GM19035 (cell line): ENCODE data around the gene RAB20.

Source experiments
- ATAC-seq: cut with Tn5 transposase; IDR thresholded peaks from one replicate; pipeline ENCODE4 v1.9.1; 2021; ENCODE audit not compliant: unreplicated experiment

Gene RAB20

DNA sequence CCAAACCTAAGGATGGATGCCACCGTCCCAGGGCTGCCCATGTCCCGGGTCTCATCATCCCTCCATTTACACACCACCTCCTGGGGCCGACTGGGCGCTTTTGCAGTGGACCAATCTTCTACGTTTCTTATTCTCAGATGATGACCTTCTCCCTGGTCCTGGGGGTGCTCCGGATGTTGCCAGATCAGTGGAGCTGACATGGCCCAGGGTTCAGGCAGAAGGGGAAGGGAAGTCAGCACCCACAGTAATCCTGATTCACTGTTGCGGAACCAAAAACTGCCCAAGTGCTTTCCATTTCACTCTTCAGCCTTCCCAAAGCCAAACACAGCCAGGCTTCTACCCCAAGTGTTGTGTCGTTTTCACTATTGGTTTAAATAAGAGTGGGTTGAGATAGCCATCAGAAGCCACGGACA, 29.8 kb downstream of the RAB20 start:
- ATAC-seq, result no peak

DNA sequence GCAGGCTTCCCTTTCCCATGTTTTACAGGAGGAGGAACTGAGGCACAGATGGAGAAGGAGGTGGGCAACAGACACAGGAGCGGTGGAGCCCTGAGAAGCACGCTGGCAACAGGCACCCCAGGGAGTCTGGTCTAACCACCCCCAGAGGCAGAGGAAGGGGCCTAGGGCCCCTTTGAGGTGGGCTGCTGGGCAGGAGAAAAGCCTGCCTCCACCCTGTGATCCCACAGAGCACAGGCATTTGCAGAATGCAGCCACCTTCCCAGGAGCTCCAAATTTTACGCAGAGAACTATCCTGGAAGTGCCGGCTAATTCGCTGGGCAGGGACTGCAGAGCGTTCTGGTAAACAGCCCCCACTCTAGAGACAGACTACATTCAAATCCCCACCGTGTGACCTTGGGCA, 30.4 kb downstream of the RAB20 start:
- no peak for ATAC-seq

GRCh38 chr13:110529522-110530311, 31.8 kb downstream of the RAB20 start:
- ATAC-seq, result no peak

GRCh38 chr13:110528911-110529310, 32.6 kb downstream of the RAB20 start:
- ATAC-seq, result no peak

DNA sequence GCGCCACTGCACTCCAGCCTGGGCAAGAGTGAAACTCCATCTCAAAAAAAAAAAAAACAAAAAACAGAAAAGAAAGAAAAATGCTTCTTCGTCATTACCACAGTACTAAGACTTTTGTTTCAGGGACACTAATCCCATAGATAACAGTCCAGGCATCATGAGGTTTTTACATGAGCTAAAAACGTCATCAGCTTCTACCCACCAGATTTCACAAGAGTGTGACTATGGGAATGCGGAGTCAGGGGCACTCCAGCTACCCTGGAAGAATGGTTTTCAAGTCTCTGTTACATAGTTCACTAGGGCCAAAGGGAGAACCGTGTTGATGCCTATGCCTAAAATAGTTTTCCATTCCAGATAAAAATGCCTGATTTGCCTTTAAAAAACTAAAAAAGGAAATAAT, 33.2 kb downstream of the RAB20 start:
- no peak for ATAC-seq

DNA sequence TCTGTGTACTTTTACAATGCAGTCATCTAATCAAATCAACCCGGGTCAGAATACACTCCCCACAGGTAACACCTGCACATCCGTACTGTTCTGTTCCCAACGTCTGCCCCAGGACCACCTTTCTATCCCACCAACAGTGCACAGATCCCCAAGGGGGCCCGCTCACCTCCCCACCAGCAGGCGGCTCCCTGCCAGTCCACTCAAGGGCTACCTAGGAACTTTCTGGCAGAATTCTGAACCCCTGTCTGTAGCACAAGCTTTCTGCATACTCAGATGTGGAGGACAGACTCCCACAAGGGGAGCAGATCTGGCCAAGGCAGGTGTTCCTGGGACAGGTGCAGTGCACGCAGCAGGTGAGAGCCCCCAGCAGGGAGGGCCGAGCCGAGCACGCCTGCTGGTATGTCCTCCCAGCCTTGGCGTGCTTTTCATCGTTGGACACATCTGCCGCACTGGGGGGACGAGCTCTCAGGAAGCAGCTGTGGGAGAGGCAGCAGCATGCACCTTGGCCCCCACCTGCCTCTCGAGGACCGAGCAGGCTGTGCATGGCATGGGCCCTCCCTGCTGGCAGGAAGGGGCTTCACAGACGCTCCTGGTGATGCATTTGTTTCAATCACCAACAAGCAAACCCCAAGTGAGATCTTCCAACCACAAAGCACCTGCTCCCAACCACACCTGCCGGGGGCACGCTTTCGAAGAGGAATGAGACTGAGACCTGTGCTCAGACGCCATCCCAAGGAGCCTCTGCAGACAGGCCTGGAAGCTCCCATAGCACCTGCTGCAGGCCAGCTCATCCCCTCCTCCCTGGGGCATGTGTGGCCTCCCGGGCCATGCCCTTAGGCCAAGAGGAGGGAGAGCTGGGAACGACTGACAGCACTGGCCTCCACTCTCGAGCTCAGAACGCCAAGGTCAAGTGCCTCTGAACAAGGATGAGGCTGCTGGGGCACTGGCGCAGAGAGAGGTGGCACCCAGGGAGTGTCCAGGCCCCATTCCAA, 35.9 kb downstream of the RAB20 start:
- ATAC-seq, result peak; percentile 52

DNA sequence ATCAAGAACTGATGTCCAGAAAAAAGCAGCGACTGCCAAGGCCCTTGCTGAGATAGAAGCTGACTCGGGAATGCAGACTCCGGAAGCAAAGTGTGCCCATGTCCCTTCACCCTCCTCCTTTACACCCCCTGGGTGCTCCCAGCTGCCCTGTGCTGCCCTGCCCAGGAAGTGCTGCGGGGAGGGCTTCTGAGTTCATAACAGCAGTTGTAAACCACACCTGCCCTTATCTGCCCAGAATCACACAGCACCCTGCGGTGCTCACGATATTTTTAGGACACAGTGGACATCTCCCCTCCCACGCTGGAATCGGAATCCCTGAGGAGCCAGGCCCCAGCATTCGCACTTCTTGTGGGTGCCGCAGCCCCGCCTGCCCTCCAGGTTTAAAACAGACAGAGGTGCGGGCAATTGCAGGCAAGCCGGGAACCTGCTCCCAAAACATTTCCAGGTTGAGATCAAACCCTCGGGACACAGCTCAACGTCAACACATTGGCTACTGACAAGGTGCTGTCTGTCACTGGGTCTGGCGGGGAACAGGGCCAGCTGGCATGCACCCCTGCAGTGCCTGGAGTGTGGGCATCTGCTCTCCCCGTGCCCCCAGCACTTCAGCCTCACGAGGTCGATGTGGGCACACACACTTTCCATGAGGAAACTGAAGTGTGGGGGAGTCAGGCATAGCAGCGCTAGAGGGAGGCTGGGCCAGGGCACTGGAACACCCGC, 36.8 kb downstream of the RAB20 start:
- no peak for ATAC-seq

GRCh38 chr13:110523838-110524540, 37.5 kb downstream of the RAB20 start:
- ATAC-seq, result no peak

- ATAC-seq, result no peak
These were observed 38.3 kb downstream of the RAB20 start for GRCh38 chr13:110523180-110523579.

GRCh38 chr13:110522721-110523120, 38.8 kb downstream of the RAB20 start:
- no peak for ATAC-seq

DNA sequence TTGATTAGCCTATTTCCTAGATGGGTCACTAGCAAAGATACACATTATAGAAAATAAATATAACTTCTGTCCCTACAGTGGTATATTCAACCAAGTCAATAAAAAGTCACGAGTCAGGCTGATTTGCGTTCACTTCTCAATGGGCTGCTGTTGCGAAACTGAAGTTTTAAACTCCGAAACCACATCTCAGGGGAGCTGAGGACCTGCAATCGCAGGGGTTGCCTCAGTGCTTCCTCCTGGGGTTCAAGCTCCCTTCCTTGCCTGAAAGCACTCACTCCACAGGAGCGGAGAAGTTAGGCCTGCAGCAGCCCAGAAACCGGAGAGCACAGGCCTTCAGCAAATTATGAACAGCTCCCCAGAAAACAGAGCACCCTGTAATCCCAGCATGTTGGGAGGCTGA, 39.6 kb downstream of the RAB20 start:
- ATAC-seq, result no peak

DNA sequence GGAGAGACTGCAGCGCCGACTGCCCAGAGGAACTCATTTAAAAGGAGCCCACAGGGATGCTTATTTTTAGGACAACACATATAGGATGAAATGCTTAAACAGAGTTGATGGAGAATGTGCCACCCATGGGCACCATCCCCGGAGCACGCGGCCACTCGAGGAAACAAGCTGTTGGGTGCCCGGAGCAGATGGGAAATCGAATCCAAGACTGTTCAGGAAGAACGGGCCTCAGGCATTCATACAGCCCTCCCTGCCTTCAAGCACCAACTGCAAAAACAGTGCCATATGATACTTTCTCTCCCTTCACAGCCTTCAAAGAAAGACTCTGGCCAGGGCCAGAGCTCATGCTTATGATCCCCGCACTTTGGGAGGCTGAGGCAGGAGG, 40.2 kb downstream of the RAB20 start:
- ATAC-seq, result no peak

DNA sequence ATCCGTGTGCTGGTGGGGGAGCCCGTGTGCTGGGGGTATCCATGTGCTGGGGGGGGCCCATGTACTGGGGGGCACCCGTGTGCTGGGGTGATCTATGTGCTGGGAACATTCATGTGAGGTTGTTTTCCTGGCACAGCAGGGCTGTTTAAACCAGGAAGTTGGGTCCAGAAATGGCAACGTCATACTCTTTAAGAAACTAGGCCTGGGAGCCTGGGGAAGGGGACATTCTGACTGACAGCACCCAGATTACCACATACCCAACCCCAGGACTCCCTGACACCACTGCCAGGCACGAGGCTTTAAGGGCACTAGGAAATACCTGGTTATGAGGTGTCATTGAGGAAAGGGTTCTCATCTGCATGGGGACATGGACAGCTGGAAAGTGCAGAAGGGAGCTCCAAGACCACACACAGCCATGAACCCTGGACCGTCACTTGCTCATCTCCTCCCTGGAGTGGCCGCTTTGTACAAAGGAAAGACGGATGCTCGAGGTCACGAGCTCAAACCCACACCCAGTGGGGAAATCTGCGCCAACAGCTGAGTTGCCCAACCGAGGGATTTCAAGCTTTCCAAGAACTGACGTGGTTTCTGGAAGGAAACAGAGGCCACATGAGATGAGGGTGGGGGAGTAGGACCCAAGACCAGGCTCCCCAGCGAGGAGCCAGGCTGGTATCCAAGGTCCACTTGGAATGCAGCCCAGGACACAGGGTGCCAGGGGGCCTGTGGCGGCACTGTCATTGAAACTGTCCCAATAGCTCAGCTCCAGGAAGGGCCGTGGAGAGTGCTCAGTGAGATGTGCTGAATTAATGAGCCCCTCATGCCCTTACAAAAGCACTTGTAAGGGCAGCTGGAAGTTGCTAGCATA, 40.9 kb downstream of the RAB20 start:
- ATAC-seq, result no peak

DNA sequence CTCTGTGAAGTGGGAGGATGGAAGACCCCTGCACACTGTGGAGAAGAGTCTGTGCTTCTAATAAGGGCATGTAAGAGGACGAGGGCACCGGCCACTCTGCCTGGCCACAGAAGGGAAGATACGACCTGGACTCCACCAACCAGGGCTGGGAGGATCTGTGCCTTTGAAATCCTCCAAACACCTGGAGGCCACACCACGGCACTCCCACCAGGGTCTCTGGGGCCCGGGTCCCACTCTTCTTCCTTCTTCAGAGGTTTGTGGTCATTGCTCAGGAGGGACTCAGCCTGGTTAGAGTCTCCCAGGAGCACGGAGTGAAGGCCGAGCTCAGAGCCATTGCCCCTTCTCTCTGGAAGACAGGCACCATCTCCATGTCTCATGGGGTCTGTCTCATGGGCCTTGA, 42.0 kb downstream of the RAB20 start:
- ATAC-seq, result no peak

DNA sequence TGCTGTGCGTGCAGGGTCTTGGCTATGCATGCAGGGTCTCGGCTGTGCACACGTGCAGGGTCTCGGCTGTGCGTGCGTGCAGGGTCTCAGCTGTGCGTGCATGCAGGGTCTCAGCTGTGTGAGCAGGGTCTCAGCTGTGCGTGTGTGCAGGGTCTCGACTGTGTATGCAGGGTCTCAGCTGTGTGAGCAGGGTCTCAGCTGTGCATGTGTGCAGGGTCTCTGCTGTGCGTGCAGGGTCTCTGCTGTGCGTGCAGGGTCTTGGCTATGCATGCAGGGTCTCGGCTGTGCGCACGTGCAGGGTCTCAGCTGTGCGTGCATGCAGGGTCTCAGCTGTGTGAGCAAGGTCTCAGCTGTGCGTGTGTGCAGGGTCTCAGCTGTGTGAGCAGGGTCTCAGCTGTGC, 42.5 kb downstream of the RAB20 start:
- no peak for ATAC-seq

DNA sequence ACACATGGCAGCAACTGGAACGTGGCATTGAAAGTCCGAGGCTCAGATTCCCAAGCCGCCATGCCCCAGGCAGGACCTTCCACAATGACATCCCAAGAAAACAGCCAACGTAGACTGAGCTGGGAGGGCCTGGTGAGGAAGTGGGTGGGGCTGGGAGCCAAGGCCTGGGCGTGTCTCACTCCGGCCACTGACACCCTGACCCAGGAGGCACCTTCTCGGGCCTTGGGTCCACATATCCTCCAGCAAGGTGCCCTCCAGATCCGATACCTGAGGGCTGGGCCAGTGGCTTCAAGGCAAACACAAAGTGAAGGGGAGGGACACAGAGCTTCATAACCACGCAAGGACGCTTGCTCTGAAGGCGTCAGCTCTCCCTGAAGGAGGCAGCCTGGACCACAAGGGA, 43.0 kb downstream of the RAB20 start:
- ATAC-seq, result no peak

GRCh38 chr13:110518226-110518525, 43.3 kb downstream of the RAB20 start:
- no peak for ATAC-seq

DNA sequence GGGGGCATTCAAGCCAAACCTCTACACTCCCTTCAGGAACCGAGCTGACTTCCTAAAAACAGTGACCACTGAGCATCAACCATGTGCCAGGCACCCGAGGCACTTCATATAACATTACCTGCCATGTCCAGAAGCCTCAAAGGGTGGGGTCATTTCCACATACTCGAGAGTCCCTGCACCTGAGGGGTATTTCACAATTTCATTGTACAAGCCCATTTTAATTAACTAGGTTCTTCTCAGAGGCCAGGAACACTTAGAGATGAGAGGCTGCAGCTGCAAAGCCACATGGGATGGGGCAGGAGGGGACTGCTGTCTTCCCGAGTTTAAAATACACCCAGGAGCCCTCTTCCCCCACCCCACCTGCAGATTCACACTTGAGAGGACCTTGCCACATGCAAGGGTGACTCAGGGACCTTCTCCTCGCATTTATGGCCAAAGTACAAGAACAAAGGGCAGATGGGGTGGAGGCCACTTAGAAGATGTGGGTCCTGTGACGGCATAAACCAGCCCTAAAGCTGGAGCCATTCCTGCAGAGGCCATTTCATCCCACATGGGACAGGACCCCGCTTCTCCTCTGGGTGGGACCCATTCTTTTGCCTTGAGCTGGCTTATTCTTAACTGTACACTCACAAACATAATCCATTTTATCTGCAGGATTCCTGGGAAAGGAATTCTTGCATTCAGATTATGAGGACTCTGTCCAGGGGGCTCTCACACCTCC, 43.9 kb downstream of the RAB20 start:
- ATAC-seq, result no peak

- ATAC-seq, result no peak
These were observed 45.0 kb downstream of the RAB20 start for GRCh38 chr13:110516500-110516899.
